ENCODE data around the gene ARHGAP28.
A peak's percentile ranks its signal among the peaks of the same experiment; 100 is the strongest.

The ARHGAP28 gene

GRCh38 chr18:6729247-6730091 is at the start of gene ARHGAP28:
Gene ARHGAP28, plus strand, starts transcription at chr18:6729716. Its CDS starts 106 bp downstream, at chr18:6729822.
- H3K4me3 ChIP-seq (ENCODE audit: low read length), result peak within 1 kb of the TSS; percentile 89
- no peaks in the 10 kb centered on the region for H3K27me3 ChIP-seq (replicated peaks; ENCODE audit: control insufficient read depth, insufficient read depth, low read length)
- peak within 1 kb of the TSS; percentile 84 for H3K9ac ChIP-seq (ENCODE audit: low read length)
- DNase-seq (ENCODE audit: low read depth), result peak; percentile 89
- H3K4me1 ChIP-seq (ENCODE audit: control insufficient read depth, insufficient read depth, low read length), result peaks cover 33% of the 10 kb centered on the region
- no peaks in the 10 kb centered on the region for H3K36me3 ChIP-seq (ENCODE audit: control insufficient read depth, insufficient read depth, low read length, severe bottlenecking)
- no peaks in the 10 kb centered on the region for H3K9me3 ChIP-seq (ENCODE audit: control insufficient read depth, low read length)

GRCh38 chr18:6681331-6681875 is 48.1 kb upstream of the ARHGAP28 start:
- Histone ChIP-seq H3K36me3 (ENCODE audit: control insufficient read depth, insufficient read depth, low read length, severe bottlenecking) (no peaks in the 10 kb centered on the region), H3K27me3 (replicated peaks; ENCODE audit: control insufficient read depth, insufficient read depth, low read length) (no peaks in the 10 kb centered on the region), H3K4me3 (ENCODE audit: low read length) (no peak overlapping the region), H3K9me3 (ENCODE audit: control insufficient read depth, low read length) (no peaks in the 10 kb centered on the region), H3K9ac (ENCODE audit: low read length) (no peak overlapping the region), H3K4me1 (ENCODE audit: control insufficient read depth, insufficient read depth, low read length) (peaks cover 20% of the 10 kb centered on the region)
- no peak for DNase-seq (ENCODE audit: low read depth)

GRCh38 chr18:6682437-6683111 is 46.9 kb upstream of the ARHGAP28 start:
- peaks cover 20% of the 10 kb centered on the region for H3K4me1 ChIP-seq (ENCODE audit: control insufficient read depth, insufficient read depth, low read length)
- no peaks in the 10 kb centered on the region for H3K9me3 ChIP-seq (ENCODE audit: control insufficient read depth, low read length)
- DNase-seq (ENCODE audit: low read depth), result no peak
- no peaks in the 10 kb centered on the region for H3K36me3 ChIP-seq (ENCODE audit: control insufficient read depth, insufficient read depth, low read length, severe bottlenecking)
- H3K9ac ChIP-seq (ENCODE audit: low read length), result no peak overlapping the region
- H3K4me3 ChIP-seq (ENCODE audit: low read length), result no peak overlapping the region
- no peaks in the 10 kb centered on the region for H3K27me3 ChIP-seq (replicated peaks; ENCODE audit: control insufficient read depth, insufficient read depth, low read length)

GRCh38 chr18:6683112-6683876 is 46.2 kb upstream of the ARHGAP28 start:
- Histone ChIP-seq H3K9me3 (ENCODE audit: control insufficient read depth, low read length) (no peaks in the 10 kb centered on the region), H3K9ac (ENCODE audit: low read length) (no peak overlapping the region)
- no peak for DNase-seq (ENCODE audit: low read depth)

GRCh38 chr18:6687676-6688075 is 41.8 kb upstream of the ARHGAP28 start:
- no peaks in the 10 kb centered on the region for H3K9me3 ChIP-seq (ENCODE audit: control insufficient read depth, low read length)
- H3K4me3 ChIP-seq (ENCODE audit: low read length), result no peak overlapping the region
- peaks cover 2% of the 10 kb centered on the region for H3K4me1 ChIP-seq (ENCODE audit: control insufficient read depth, insufficient read depth, low read length)
- DNase-seq (ENCODE audit: low read depth), result no peak
- no peak overlapping the region for H3K9ac ChIP-seq (ENCODE audit: low read length)
- H3K36me3 ChIP-seq (ENCODE audit: control insufficient read depth, insufficient read depth, low read length, severe bottlenecking), result no peaks in the 10 kb centered on the region
- no peaks in the 10 kb centered on the region for H3K27me3 ChIP-seq (replicated peaks; ENCODE audit: control insufficient read depth, insufficient read depth, low read length)

More at GRCh38 chr18:6683112-6683876, 46.2 kb upstream of the ARHGAP28 start:
- Histone ChIP-seq H3K36me3 (ENCODE audit: control insufficient read depth, insufficient read depth, low read length, severe bottlenecking) (no peaks in the 10 kb centered on the region), H3K27me3 (replicated peaks; ENCODE audit: control insufficient read depth, insufficient read depth, low read length) (no peaks in the 10 kb centered on the region), H3K4me1 (ENCODE audit: control insufficient read depth, insufficient read depth, low read length) (peaks cover 20% of the 10 kb centered on the region), H3K4me3 (ENCODE audit: low read length) (no peak overlapping the region)

GRCh38 chr18:6708890-6709289 is 20.6 kb upstream of the ARHGAP28 start:
- Histone ChIP-seq H3K27me3 (replicated peaks; ENCODE audit: control insufficient read depth, insufficient read depth, low read length) (no peaks in the 10 kb centered on the region), H3K36me3 (ENCODE audit: control insufficient read depth, insufficient read depth, low read length, severe bottlenecking) (no peaks in the 10 kb centered on the region), H3K4me1 (ENCODE audit: control insufficient read depth, insufficient read depth, low read length) (peaks cover 6% of the 10 kb centered on the region), H3K4me3 (ENCODE audit: low read length) (no peak overlapping the region), H3K9me3 (ENCODE audit: control insufficient read depth, low read length) (no peaks in the 10 kb centered on the region), H3K9ac (ENCODE audit: low read length) (no peak overlapping the region)
- no peak for DNase-seq (ENCODE audit: low read depth)

- H3K36me3 ChIP-seq (ENCODE audit: control insufficient read depth, insufficient read depth, low read length, severe bottlenecking), result no peaks in the 10 kb centered on the region
- H3K9me3 ChIP-seq (ENCODE audit: control insufficient read depth, low read length), result no peaks in the 10 kb centered on the region
- no peaks in the 10 kb centered on the region for H3K27me3 ChIP-seq (replicated peaks; ENCODE audit: control insufficient read depth, insufficient read depth, low read length)
- H3K4me3 ChIP-seq (ENCODE audit: low read length), result no peak overlapping the region
- peaks cover 12% of the 10 kb centered on the region for H3K4me1 ChIP-seq (ENCODE audit: control insufficient read depth, insufficient read depth, low read length)
- no peak overlapping the region for H3K9ac ChIP-seq (ENCODE audit: low read length)
- no peak for DNase-seq (ENCODE audit: low read depth)
These were observed 18.0 kb upstream of the ARHGAP28 start for GRCh38 chr18:6711467-6711866.

- Histone ChIP-seq H3K9me3 (ENCODE audit: control insufficient read depth, low read length) (no peaks in the 10 kb centered on the region), H3K4me3 (ENCODE audit: low read length) (no peak overlapping the region), H3K9ac (ENCODE audit: low read length) (no peak overlapping the region), H3K36me3 (ENCODE audit: control insufficient read depth, insufficient read depth, low read length, severe bottlenecking) (no peaks in the 10 kb centered on the region), H3K27me3 (replicated peaks; ENCODE audit: control insufficient read depth, insufficient read depth, low read length) (no peaks in the 10 kb centered on the region), H3K4me1 (ENCODE audit: control insufficient read depth, insufficient read depth, low read length) (peaks cover 14% of the 10 kb centered on the region)
- no peak for DNase-seq (ENCODE audit: low read depth)
These were observed 17.1 kb upstream of the ARHGAP28 start for GRCh38 chr18:6712401-6712800.

GRCh38 chr18:6714010-6714409 is 15.5 kb upstream of the ARHGAP28 start:
- Histone ChIP-seq H3K4me1 (ENCODE audit: control insufficient read depth, insufficient read depth, low read length) (peaks cover 23% of the 10 kb centered on the region), H3K9ac (ENCODE audit: low read length) (no peak overlapping the region), H3K27me3 (replicated peaks; ENCODE audit: control insufficient read depth, insufficient read depth, low read length) (no peaks in the 10 kb centered on the region), H3K36me3 (ENCODE audit: control insufficient read depth, insufficient read depth, low read length, severe bottlenecking) (no peaks in the 10 kb centered on the region), H3K4me3 (ENCODE audit: low read length) (no peak overlapping the region), H3K9me3 (ENCODE audit: control insufficient read depth, low read length) (no peaks in the 10 kb centered on the region)
- DNase-seq (ENCODE audit: low read depth), result no peak

- Histone ChIP-seq H3K27me3 (replicated peaks; ENCODE audit: control insufficient read depth, insufficient read depth, low read length) (no peaks in the 10 kb centered on the region), H3K9me3 (ENCODE audit: control insufficient read depth, low read length) (no peaks in the 10 kb centered on the region), H3K4me1 (ENCODE audit: control insufficient read depth, insufficient read depth, low read length) (peaks cover 41% of the 10 kb centered on the region), H3K4me3 (ENCODE audit: low read length) (no peak overlapping the region), H3K9ac (ENCODE audit: low read length) (no peak overlapping the region), H3K36me3 (ENCODE audit: control insufficient read depth, insufficient read depth, low read length, severe bottlenecking) (no peaks in the 10 kb centered on the region)
- no peak for DNase-seq (ENCODE audit: low read depth)
These were observed 11.2 kb upstream of the ARHGAP28 start for GRCh38 chr18:6718267-6718666.

All from adipocyte (in vitro differentiated cells).